SHP77 (cell line): ENCODE results near the gene RPL36.
"Not testable (repeated sequence)": the region's sequence is repeated elsewhere in the genome, so short reads cannot be mapped to it uniquely, and the experiment has no call there.

Experiments used
- DNase-seq, 2 experiments: peaks; one replicate each; lab custom pipeline; 2025; lab: John Stamatoyannopoulos, UW

The RPL36 gene

DNA sequence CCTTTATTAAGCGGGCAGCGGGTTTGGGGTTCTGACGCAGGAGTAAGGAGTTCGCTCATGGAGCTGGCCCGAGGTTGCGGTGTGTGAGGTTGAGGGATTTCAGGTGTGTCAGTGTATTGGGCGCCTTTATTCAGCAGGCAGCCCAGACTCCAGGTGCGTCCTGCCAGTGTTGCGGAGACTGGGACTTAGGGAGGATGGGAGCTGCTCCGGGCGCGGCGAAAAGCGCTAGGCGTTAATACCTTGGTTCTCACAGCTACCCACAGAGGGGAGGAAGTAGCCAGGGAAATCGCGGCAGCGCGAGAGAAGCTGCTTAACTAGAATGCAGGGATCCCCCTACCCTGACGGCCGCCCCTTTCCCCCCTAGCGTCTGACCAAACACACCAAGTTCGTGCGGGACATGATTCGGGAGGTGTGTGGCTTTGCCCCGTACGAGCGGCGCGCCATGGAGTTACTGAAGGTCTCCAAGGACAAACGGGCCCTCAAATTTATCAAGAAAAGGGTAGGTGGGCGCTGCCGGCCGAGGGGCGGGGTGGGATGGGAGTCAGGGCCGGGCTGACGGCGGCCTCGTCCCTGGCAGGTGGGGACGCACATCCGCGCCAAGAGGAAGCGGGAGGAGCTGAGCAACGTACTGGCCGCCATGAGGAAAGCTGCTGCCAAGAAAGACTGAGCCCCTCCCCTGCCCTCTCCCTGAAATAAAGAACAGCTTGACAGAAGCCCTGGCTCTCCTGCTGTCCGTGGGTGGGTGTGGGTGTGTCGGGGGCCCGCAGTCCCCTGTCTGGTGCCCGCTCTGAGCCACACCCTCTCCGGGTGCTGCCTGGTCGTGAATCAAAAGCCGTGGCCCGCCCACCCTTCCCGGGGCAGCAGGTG, 1.1 kb downstream of the RPL36 start:
- DNase-seq = peak in 1 of 2 experiments; percentile 12

- no peak for DNase-seq
Measured at GRCh38 chr19:5691822-5692722, 2.0 kb downstream of the RPL36 start.

DNA sequence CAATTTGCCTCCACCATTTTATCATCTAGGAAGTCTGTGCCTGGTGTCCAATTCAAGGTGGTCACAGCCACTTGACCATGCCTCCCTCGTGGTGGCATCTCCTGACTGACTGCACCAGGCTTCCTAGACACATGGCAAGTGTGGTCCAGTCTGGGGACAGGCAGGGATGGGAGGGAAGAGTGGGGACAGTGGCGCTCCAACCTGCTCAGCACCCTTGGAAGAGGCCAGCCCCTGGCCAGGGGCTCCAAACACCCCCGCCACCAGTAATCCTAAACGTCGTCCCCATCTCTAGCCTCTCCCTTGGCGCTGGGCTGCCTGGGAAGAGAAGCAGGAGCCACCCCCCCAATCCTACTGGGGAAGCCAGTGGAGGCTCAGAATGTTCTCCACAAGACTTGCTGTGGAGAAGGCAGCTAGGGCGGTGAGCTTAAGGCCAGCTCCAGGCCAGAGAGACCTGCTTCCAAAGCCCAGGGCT, 2.7 kb downstream of the RPL36 start:
- no peak for DNase-seq

DNA sequence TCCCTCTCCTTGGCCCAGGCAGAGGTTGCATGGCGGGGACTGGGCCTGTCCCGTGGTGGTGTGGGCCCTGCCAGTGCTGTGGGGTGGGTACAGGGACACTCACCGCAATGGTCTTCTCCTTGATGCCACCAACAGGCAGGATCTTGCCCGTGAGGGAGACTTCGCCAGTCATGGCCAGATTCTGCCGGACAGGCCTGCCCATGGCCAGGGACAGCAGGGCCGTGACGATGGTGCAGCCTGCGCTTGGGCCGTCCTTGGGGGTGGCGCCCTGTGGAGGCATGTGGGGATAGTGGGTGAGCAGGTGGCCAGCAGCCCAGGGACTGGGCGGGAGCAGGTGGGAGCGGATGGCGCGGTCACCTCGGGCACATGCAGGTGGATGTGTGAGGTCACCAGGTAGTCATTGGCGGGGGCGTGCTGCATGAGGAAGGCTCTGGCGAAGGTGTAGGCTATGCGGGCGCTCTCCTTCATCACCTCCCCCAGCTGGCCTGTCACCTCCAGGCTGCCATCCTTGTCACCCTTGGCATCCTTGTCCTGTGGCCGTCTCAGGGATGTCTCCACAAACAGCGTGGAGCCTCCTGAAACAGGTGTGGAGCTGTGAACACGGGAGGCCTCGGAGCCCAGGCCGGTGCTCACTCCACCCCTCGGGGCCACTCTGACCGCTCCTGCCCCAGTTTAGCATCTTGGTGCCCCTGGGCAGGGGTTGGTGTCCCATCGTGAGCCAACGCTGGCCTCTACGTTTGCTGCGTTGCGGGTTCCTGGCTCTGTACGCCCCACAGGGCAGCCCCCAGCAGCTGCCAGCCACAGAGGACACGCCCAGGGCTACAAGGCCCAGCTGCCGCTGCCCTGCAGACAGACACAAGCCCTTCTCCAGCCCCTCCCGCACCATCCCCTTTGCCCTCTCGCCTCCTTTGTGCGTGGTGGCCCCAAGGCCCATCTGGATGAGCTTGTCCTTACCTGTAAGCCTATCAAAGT, 3.4 kb downstream of the RPL36 start:
- no peak for DNase-seq

DNA sequence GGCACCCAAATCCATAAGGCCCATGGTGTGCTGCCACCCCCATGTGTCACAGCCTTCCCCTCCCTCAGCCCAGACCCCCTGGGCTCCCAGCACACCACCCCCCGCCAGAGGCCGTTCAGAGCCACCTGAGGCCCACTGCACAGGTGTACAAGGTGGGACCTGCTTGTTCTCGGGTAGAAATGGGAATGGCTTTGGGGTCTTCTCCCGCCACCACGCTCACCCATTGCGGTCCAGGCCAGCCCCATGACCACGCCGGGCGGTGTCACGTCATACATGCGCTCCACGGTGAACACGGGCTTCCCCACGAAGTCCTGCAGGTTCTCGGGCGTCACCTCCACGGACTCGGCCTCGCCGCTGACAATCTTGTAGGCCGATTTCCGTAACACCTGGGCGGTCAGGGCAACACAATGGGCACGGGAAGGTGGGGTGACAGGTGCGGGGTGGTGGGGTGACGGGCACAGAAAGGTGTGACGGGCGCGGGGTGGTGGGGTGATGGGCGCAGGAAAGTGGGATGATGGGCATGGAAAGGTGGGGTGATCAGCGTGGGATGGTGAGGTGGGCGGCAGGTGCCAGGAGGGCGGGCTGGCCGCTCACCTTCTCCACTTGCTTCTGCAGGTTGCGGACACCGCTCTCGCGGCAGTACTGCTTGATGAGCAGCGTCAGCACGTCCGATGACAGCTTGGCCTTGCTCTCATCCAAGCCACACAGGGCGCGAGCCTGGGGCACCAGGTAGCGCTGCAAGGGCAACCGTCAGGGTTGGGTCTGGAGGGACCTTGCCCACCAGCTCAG, 4.3 kb downstream of the RPL36 start:
- DNase-seq = no peak

GRCh38 chr19:5694956-5695648, 5.0 kb downstream of the RPL36 start:
- DNase-seq = no peak

DNA sequence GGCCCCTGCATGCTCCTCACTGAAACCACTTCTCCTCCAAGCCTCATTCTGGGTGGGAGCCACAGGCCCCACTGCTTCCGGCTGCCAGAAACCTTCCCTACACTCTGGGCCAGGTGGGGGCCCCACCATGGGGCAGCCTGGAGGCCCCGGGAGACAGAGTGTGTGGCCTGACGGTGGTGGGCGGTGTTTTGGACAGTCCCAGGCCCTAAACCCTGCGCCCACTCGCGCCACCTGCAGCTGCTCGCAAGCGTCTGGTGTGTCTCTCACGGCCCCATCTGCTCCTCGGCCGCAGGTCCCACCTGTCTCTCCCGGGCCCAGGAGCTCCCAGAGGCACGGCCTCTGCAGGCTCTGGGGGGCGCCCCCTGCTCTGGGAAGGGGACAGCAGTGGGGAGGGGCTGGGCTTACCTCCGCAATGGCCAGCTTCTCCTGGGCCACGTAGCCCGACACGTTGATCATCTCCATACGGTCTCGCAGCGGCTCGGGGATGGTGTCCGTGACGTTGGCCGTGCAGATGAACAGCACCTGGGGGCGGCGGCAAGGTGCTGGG, 5.6 kb downstream of the RPL36 start:
- no peak for DNase-seq

DNA sequence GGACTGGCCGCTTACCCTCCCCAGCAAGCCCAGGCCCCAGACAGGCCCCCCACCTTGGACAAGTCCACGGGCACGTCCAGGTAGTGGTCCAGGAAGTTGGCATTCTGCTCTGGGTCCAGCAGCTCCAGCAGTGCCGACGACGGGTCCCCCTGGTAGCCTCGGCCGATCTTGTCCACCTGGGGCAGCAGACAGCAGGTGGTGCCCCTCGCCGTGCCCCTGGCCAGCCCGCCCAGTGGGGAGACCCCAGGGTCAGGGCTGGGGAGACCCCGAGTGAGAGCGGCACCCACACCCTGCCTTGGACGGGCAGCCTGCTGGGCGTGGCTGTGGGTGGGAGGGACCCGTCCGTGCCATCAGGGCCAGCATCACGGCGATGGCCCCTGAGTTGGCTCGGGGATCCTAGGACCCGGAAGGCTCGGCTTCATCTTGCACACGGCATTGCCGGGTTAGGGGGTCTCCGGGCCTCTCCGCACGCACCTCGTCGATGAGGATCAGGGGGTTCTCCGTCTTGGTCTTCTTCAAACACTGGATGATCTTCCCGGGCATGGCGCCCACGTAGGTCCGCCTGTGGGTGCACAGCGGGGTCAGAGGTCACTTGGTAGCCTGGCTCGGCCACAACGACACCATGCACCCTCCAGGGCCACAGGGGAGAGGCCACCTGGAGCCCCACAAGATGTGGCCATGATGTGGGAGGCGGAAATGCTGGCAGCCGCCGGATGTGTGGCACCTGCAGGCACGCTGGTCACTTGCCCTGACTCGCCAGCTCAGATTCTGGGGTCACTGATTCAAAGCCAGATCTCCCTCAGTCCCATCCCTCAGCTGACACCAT, 6.3 kb downstream of the RPL36 start:
- DNase-seq = no peak

DNA sequence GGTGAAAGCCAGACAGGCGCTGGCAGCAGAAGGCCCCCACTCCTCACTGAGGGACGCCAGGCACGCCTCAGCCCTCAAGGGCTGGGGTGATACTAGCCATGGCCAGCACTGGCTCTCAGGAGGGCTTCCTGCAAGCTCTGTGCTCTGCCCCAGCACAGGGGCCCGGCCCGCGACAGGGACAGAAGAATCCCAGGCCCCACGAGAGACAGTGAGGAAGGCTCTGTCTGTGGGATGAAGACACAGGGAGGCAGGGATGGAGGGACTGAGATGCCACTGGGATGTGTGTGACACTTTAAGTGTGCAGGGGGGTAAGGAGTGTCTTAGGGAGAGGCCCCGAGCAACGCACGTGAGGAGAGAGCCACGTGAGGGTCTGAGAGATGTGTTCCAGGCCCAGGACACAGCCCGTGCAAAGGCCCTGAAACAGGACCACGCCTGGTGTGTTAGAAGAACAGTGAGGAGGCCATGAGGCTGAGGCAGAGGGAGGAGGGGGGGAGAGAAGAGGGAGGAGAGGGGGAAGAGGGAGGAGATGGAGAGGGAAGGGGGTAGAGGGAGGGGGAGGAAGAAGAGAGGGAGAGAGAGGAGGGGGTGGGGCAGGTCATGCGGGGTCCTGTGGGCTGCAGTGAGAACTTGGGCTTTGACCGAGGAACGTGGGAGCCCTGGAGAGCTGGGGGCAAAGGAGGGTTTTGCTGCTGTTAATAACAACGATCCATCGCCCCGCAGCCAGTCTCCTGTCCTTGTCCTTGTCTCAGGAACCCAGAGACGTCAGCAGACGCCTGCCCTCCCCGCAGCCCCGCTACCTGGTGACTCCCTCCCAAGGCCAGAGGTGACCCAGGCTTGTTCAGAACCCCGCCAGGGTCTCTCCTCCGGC, 7.2 kb downstream of the RPL36 start:
- DNase-seq = no peak

DNA sequence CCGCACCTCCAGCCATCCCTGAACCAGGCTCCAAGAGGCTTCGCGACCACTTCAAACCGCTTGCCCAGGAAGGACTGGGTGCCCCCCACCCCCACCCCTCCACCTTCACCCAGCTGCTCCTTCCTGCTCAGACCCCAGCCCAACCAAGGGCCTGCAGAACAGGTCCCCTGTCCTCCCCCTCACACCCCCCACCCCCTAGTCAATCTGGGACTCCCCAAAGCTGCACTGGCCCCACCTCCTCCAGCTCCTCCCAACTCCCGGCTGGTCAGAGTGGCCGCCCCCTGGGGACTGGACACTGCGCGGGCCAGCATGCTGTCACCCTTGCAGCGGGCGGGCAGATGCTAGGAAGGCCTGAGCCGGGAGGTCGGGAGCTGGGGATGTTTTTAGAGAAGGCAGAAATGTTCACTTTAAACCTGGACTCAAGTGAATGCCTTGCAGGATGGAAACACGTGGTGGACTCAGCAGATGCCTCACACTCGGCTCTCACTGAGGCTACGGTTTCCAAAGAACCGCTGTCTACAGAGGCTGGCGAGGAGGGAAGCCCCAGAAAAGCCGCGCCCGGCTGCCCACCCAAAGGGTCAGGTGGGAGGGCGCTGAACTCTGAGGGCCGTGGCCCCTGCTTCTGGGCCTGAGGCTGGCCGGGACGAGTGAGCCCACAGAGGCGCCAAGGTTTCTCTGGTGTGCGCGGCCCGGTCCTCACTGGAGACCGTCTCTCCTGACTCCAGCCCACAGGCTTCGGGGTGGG, 8.0 kb downstream of the RPL36 start:
- DNase-seq = no peak

- no peak for DNase-seq
Measured at GRCh38 chr19:5698635-5699422, 8.7 kb downstream of the RPL36 start.

GRCh38 chr19:5700455-5701092, 10.5 kb downstream of the RPL36 start:
- DNase-seq = no peak

DNA sequence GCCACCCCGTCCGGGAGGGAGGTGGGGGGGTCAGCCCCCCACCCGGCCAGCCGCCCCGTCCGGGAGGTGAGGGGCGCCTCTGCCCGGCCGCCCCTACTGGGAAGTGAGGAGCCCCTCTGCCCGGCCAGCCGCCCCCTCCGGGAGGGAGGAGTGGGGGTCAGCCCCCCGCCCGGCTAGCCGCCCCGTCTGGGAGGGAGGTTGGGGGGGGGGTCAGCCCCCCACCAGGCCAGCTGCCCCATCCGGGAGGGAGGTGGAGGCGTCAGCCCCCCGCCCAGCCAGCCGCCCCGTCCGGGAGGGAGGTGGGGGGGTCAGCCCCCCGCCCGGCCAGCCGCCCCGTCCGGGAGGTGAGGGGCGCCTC, 11.9 kb downstream of the RPL36 start:
- DNase-seq = not testable (repeated sequence)

DNA sequence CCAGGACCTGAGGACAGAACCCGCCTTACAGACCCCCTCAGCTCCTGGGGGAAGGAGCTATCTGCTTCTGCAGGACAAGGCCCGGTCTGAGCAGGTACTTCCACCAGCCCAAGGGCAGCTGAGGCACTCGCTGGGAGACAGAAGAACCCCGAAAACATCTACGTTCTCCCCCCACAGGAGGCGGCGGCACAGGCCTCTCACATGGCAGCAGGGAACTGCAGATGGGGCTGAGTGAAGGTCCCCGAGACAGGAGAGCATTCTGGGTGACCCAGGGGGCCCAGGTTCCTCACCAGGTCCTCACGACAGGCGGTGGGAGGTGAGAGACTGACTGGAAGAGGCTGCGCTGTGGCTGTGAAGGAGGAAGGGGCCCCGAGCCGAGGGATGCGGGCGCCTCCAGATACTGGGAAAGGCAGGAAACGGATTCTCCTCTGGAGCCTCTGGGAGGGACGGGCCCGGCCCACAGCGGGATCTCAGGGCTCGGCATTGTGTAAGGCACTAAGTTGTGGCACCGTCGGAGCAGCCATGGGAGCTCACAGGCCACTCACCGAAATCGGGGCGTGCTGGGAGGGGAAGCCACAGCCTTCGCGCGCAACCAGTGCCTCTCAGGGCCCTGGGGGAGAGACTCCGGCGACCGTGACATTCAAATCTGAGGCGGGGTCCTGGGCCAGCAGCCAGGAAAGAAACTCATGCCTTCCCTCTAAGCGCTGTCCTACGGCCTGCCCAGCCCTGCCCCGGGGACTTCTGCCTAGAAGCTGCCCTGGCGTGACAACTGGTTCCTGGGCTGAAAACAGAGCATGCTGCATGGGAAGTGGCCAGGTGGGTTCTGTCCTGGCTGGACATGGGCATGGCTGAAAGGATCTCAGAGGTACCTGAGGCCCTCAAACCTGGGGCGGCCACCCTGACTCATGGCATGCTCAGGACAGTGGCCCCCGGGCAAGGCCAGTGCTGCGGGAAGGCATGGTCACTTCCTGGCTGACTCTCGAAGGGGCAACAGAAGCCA, 14.0 kb downstream of the RPL36 start:
- DNase-seq = no peak

- DNase-seq = no peak
Measured at GRCh38 chr19:5705552-5705951, 15.5 kb downstream of the RPL36 start.
